Daoy (cell line): Measurements from ENCODE around the gene OBSL1. TPM values are rescaled to one million over a fixed set of nuclear protein-coding genes. Genes with fewer than 3 reads are reported as not detected.

Experiments used
- DNase-seq: peaks from one replicate; pipeline ENCODE4 v3.0.0-alpha.2; 2015; ENCODE audit warnings: low read depth
- total RNA-seq: library from RNA; depleted of rRNA; stranded (reverse); fragments of >200 nt; shearing (Covaris generic); gene quantifications from 2 replicates; pipeline ENCODE4 v1.2.3, GENCODE V29; 2014

OBSL1 gene
- total RNA-seq, 1 experiment from 2014 or later, result 45.3 TPM

- peak; percentile 17 for DNase-seq
Measured at GRCh38 chr2:219596954-219597551, 25.7 kb upstream of the OBSL1 start.

GRCh38 chr2:219595256-219595655 lies 23.9 kb upstream of the OBSL1 start:
- DNase-seq, result peak; percentile 41

GRCh38 chr2:219593154-219593553 lies 21.8 kb upstream of the OBSL1 start:
- no peak for DNase-seq

GRCh38 chr2:219592736-219593135 lies 21.4 kb upstream of the OBSL1 start:
- DNase-seq, result no peak

- no peak for DNase-seq
Measured at GRCh38 chr2:219591091-219591490, 19.8 kb upstream of the OBSL1 start.

GRCh38 chr2:219581346-219581745 lies 10.0 kb upstream of the OBSL1 start:
- no peak for DNase-seq

GRCh38 chr2:219578811-219579613 lies 7.7 kb upstream of the OBSL1 start:
- DNase-seq, result no peak

- DNase-seq, result no peak
Measured at GRCh38 chr2:219576505-219577388, 5.4 kb upstream of the OBSL1 start.

GRCh38 chr2:219575566-219576504 lies 4.5 kb upstream of the OBSL1 start:
- no peak for DNase-seq

- DNase-seq, result no peak
Measured at GRCh38 chr2:219574484-219575311, 3.4 kb upstream of the OBSL1 start.

GRCh38 chr2:219573166-219573565 lies 1.8 kb upstream of the OBSL1 start:
- no peak for DNase-seq

GRCh38 chr2:219572237-219573001 lies 1.1 kb upstream of the OBSL1 start, which contains the start of gene INHA:
Gene INHA, plus strand, starts transcription at chr2:219572310. Its CDS starts 65 bp downstream, at chr2:219572375.
- no peak for DNase-seq

- peak; percentile 30 for DNase-seq
Measured at GRCh38 chr2:219570924-219571310, 422 bp downstream of the OBSL1 start.

- DNase-seq, result peak; percentile 40
Measured at GRCh38 chr2:219570194-219570923, 980 bp downstream of the OBSL1 start.

GRCh38 chr2:219569635-219570034 lies 1.7 kb downstream of the OBSL1 start:
- no peak for DNase-seq

GRCh38 chr2:219569041-219569440 lies 2.3 kb downstream of the OBSL1 start:
- DNase-seq, result no peak

GRCh38 chr2:219567791-219568361 lies 3.5 kb downstream of the OBSL1 start:
- no peak for DNase-seq

GRCh38 chr2:219567131-219567530 lies 4.2 kb downstream of the OBSL1 start:
- DNase-seq, result no peak
